Thoracic aorta (tissue), 2 donors: ENCODE data around the gene ISCA2. TPM values are rescaled to one million over a fixed set of nuclear protein-coding genes. Genes with fewer than 3 reads are reported as not detected.

Source experiments
- ATAC-seq: fragments of 150-250 bp; one replicate; pipeline ENCODE4 v1.8.0; 2017; ENCODE audit warnings: low read depth; ENCODE audit not compliant: insufficient number of reproducible peaks, low FRiP score
- DNase-seq: peaks from one replicate; pipeline ENCODE4 v3.0.0-alpha.2; 2020; ENCODE audit warnings: low spot score
- H3K27ac ChIP-seq, 2 donors: fragments of 200-600 bp; sonication (generic); 1 replicate in 1 of 2; 2 replicates in 1 of 2; pipeline ENCODE4 v1.5.1; 2016; ENCODE audit warnings: mild to moderate bottlenecking in 2 of 2, moderate library complexity in 2 of 2
- H3K27me3 ChIP-seq: fragments of 200-600 bp; sonication (generic); replicated peaks from 2 replicates; pipeline ENCODE4 v1.6.0; 2016; ENCODE audit warnings: mild to moderate bottlenecking; ENCODE audit not compliant: insufficient read depth
- H3K36me3 ChIP-seq: fragments of 200-600 bp; sonication (generic); one replicate; pipeline ENCODE4 v1.5.1; 2016
- H3K4me1 ChIP-seq, 2 donors: fragments of 200-600 bp; sonication (generic); 1 replicate in 1 of 2; 2 replicates in 1 of 2; pipeline versions ENCODE4 v1.5.1 to v1.6.0; 2016; ENCODE audit warnings: low read depth in 2 of 2, mild to moderate bottlenecking in 1 of 2; ENCODE audit not compliant: control insufficient read depth in 1 of 2
- H3K4me3 ChIP-seq: fragments of 200-600 bp; sonication (generic); 2 replicates; pipeline ENCODE4 v1.5.1; 2016; ENCODE audit warnings: mild to moderate bottlenecking
- H3K9me3 ChIP-seq: fragments of 200-600 bp; sonication (generic); 2 replicates; pipeline ENCODE4 v1.5.1; 2016
- total RNA-seq, 2 donors: library from RNA; depleted of rRNA; stranded (reverse); fragments of >200 nt; gene quantifications; one replicate each; pipeline versions ENCODE4 v1.1.0 to v1.2.3, GENCODE V29; 2016
- TF ChIP-seq, protein P1 (sequence below): fragments of 200-600 bp; sonication (generic); IDR thresholded peaks from one replicate; pipeline ENCODE4 v1.5.1; 2019; ENCODE audit warnings: antibody characterized with exemption

Gene ISCA2
- total RNA-seq, 2 donors from 2014 or later = 6.5 to 22.2 TPM

DNA sequence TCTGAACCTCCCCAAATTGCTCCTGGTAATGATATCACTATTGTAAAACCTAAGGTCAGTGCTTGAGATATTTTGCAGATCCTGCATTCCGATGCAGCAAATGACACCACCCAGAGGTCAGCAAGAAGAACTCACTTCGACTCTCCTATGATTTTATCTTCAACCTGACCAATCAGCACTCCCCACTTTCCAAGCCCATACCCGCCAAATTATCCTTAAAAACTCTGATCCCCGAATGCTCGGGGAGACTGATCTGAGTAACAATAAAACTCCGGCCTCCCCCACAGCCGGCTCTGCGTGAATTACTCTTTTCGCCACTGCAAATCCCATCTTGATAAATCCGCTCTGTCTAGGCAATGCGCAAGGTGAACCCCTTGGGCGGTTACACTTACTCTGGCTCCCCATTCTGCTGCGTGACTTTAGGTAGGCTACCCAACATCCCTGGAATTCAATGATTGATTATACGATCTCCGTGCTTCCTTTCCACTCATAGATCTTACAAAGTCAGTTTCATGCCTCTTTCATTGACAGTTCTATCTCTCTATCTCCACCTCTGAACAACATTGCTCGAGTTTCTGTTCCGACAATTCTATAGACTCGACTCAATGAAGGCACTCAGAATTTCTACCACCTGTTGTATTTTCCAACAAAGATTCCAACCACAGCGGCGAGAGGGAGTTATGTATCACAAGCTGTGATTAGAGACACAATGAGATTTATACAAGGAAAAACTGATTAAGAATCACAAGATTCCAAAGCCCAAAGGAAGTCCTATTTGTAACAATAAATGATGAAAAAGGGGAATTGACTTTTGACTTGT is 1.4 kb upstream of the ISCA2 start:
- Histone ChIP-seq H3K36me3 (no peaks in the 10 kb centered on the region), H3K9me3 (no peaks in the 10 kb centered on the region), H3K4me1 (peaks cover 26 to 58% of the 10 kb centered on the region in 2 donors), H3K27me3 (no peaks in the 10 kb centered on the region), H3K27ac (peak overlapping the region in 1 of 2 donors; percentile 91), H3K4me3 (peak overlapping the region; percentile 90)
- ATAC-seq (no peak), DNase-seq (no peak)
- TF ChIP-seq, protein P1, sequence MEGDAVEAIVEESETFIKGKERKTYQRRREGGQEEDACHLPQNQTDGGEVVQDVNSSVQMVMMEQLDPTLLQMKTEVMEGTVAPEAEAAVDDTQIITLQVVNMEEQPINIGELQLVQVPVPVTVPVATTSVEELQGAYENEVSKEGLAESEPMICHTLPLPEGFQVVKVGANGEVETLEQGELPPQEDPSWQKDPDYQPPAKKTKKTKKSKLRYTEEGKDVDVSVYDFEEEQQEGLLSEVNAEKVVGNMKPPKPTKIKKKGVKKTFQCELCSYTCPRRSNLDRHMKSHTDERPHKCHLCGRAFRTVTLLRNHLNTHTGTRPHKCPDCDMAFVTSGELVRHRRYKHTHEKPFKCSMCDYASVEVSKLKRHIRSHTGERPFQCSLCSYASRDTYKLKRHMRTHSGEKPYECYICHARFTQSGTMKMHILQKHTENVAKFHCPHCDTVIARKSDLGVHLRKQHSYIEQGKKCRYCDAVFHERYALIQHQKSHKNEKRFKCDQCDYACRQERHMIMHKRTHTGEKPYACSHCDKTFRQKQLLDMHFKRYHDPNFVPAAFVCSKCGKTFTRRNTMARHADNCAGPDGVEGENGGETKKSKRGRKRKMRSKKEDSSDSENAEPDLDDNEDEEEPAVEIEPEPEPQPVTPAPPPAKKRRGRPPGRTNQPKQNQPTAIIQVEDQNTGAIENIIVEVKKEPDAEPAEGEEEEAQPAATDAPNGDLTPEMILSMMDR = peak; percentile 24

DNA sequence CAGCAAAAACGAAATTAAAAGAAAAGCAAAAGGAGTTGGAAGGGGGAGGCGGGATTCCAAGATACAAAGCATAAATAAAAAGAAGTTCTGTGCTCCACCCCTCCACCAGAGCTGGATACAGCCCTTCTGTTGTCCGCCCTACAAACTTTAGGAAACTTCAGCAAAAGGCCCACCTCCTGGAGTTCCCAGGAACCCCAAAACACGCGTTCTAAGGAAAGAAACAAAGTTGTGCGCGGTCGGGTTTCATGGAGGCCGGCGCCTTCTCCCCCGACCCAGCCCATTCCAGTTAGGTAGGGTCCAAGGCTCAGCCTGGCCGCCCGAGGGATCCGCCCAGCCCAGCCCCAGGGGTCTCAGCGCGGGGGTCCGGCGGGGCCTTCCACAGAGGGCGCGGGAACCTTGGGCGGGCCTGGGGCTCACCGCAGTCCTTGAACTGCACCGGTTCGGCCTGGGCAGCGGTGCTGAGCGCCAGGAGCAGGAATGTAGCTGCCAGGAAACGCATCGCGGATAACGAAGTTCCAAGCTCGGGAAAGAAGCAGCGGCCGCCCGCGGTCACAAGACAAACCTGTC is 706 bp upstream of the ISCA2 start, which contains the start of gene NPC2:
TSS of gene NPC2 (minus strand) at position 530 of the 567 bp plus-strand sequence. CDS start at position 499, 31 bp downstream.
- H3K9me3 ChIP-seq = no peaks in the 10 kb centered on the region
- no peaks in the 10 kb centered on the region for H3K27me3 ChIP-seq
- peak within 1 kb of the TSS; percentile 90 for H3K4me3 ChIP-seq
- ATAC-seq (no peak), DNase-seq (no peak)
- H3K36me3 ChIP-seq = no peaks in the 10 kb centered on the region
- TF ChIP-seq, protein P1 = no peak
- peaks cover 26 to 55% of the 10 kb centered on the region in 2 donors for H3K4me1 ChIP-seq
- peak within 1 kb of the TSS; percentile 91 to 93 for H3K27ac ChIP-seq

DNA sequence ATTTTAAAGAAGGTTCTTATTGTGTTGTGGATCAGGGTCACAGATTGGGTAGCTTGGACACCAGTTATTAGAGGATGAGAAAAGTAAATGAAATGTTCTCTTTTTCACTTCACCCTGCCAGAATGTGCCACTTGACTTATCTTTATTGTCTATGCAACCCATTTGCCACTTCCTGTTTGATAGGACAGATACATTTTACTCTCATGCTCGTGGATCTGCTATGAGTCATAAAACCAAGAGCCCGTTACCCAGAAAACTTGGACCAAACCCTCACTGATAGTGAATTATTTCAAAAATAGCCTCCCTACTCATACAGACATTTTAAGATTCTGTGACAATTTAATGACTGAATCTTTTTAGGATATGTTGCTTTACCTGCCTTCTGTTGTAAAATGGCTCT is 1.8 kb downstream of the ISCA2 start:
- ATAC-seq = no peak
- Histone ChIP-seq H3K36me3 (peaks cover 6% of the 10 kb centered on the region), H3K27ac (peak overlapping the region in 1 of 2 donors; percentile 1)

DNA sequence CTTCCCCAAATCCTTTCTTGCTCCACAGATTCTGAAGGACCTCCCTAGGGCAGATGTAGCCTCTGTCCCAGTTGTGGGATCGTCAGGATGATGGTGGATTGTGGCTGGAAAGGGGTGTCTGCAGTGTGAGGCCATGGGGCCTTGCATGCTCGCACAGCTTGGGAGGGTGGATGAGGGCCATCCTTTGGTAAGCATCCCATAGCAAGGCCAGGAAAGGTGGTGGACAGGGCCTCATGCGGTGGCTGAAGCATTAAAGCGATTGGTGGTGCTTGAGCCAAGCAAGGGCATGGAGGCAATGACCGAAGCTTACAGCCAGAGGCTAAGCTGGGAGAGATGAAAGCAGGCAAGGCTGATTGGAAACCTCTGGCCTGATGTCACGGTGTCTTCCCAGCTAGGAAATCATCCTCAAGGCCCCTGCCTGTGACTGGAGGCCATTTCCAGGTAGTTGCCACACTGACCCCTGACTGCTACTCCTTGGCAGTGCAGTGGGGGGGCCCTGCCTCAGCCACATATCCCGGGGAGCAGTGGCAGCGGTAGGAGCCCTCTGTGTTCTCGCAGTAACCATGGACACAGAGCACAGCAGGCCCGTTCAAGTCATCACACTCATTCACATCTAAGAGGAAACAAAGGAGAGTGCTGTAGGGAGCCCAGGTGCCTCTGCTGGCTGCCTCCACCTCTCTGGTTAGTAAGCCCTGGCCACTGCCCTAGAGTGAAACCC is 7.0 kb downstream of the ISCA2 start:
- no peaks in the 10 kb centered on the region for H3K9me3 ChIP-seq
- no peaks in the 10 kb centered on the region for H3K27me3 ChIP-seq
- peaks cover 54% of the 10 kb centered on the region for H3K36me3 ChIP-seq
- DNase-seq (no peak), ATAC-seq (no peak)
- H3K4me3 ChIP-seq = no peak overlapping the region
- TF ChIP-seq, protein P1 = no peak
- H3K27ac ChIP-seq = peak overlapping the region; percentile 4 to 52
- peaks cover under 1 to 8% of the 10 kb centered on the region in 2 donors for H3K4me1 ChIP-seq

More for the DNA sequence above, 1.8 kb downstream of the ISCA2 start:
- Histone ChIP-seq H3K9me3 (no peaks in the 10 kb centered on the region), H3K4me1 (peaks cover 11 to 33% of the 10 kb centered on the region in 2 donors), H3K4me3 (no peak overlapping the region), H3K27me3 (no peaks in the 10 kb centered on the region)
- TF ChIP-seq, protein P1 = no peak
- DNase-seq = no peak

DNA sequence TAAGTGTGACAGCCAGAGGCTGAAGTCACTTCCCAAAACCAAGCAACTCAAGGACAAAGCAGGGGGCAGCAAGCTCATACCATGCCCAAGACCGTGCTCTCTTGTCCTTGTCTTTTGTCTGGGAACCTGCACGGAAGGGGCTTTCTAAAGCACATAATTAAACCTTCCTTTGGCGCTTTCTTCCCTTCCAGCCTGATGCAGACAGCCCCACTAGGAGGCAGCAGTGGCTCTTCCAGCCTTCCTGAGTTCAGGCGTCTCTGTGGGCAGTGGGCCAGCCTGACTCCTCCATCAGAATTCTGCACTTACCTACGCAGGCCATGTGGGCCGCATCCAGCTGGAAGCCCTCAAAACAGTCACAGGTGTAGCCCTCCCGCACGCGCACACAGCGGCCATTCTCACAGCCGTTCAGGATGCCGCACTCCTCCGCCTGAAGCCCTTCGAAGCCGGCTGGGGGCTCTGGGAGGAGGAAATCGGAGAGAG is 7.6 kb downstream of the ISCA2 start:
- no peak for ATAC-seq
- Histone ChIP-seq H3K4me1 (peaks cover 0 to 4% of the 10 kb centered on the region in 2 donors), H3K9me3 (no peaks in the 10 kb centered on the region), H3K27ac (peak overlapping the region in 1 of 2 donors; percentile 52), H3K36me3 (peaks cover 59% of the 10 kb centered on the region), H3K4me3 (no peak overlapping the region), H3K27me3 (no peaks in the 10 kb centered on the region)
- DNase-seq = no peak
- TF ChIP-seq, protein P1 = peak; percentile 66
